H1 (cell line): ENCODE results near the gene SYT17. TPM values are rescaled to one million over a fixed set of nuclear protein-coding genes. Genes with fewer than 3 reads are reported as not detected.

Experiments used
- CTCF ChIA-PET: fragments of 300-600 bp; sonication (Branson Sonifier 250); formaldehyde crosslinking; loops from one replicate; lab custom pipeline; 2021; ENCODE audit not compliant: partially characterized antibody; lab: Charles Lee
- POLR2A ChIA-PET: fragments of 300-600 bp; sonication (Branson Sonifier 250); formaldehyde crosslinking; loops from one replicate; lab custom pipeline; 2021; ENCODE audit warnings: inconsistent platforms; ENCODE audit not compliant: partially characterized antibody; lab: Charles Lee
- DNase-seq, 2 experiments: peaks; one replicate each; pipeline versions ENCODE4 v3.0.0 to v3.0.0-alpha.2; 2010 to 2022; ENCODE audit warnings: low spot score in 2 of 2, low read depth in 1 of 2, mixed read lengths in 1 of 2
- FAIRE-seq: peaks from 2 replicates; lab custom pipeline; 2011; peaks lifted over from hg19 to GRCh38; lab: Jason Lieb, UNC
- H2AFZ ChIP-seq: 2 replicates; pipeline ENCODE4 v1.8.1; 2012; ENCODE audit warnings: low read length, inconsistent platforms
- H2AK5ac ChIP-seq: 2 replicates; pipeline ENCODE4 v1.6.1; 2013; ENCODE audit warnings: low read depth, low read length
- H2BK120ac ChIP-seq: replicated peaks from 2 replicates; pipeline ENCODE3; 2013; ENCODE audit warnings: low read depth, low read length, inconsistent platforms
- H2BK12ac ChIP-seq: 2 replicates; pipeline ENCODE4 v1.6.1; 2013; ENCODE audit warnings: low read depth, low read length
- H2BK15ac ChIP-seq: 2 replicates; pipeline ENCODE4 v1.6.1; 2013; ENCODE audit warnings: low read length
- H2BK20ac ChIP-seq: 2 replicates; pipeline ENCODE4 v1.6.1; 2013; ENCODE audit warnings: low read length
- H2BK5ac ChIP-seq: 2 replicates; pipeline ENCODE4 v1.6.1; 2013; ENCODE audit warnings: low read depth, low read length
- H3K14ac ChIP-seq: 2 replicates; pipeline ENCODE4 v1.6.1; 2013; ENCODE audit warnings: inconsistent platforms; ENCODE audit not compliant: insufficient read length
- H3K18ac ChIP-seq: 2 replicates; pipeline ENCODE4 v1.6.1; 2013; ENCODE audit warnings: low read length; ENCODE audit errors: extremely low read depth
- H3K23ac ChIP-seq: 2 replicates; pipeline ENCODE4 v1.6.1; 2013; ENCODE audit warnings: inconsistent platforms; ENCODE audit not compliant: insufficient read length
- H3K23me2 ChIP-seq: 2 replicates; pipeline ENCODE4 v1.6.1; 2013; ENCODE audit warnings: low read depth, low read length
- H3K27ac ChIP-seq: 2 replicates; pipeline ENCODE4 v1.6.1; 2011; ENCODE audit warnings: low read depth, low read length, inconsistent platforms
- H3K27me3 ChIP-seq, 4 experiments: replicated peaks in 1 of 4; 1 replicate in 1 of 4; 2 replicates in 3 of 4; pipeline versions ENCODE4 v1.6.1 to v1.8.1; 2011 to 2013; ENCODE audit warnings: low read length in 3 of 4, mild to moderate bottlenecking in 3 of 4, inconsistent platforms in 2 of 4, mixed read lengths in 2 of 4, moderate library complexity in 1 of 4; ENCODE audit not compliant: control insufficient read depth in 3 of 4, insufficient read depth in 3 of 4; ENCODE audit errors: extremely low read depth in 1 of 4
- H3K36me3 ChIP-seq, 4 experiments: 2 replicates each; pipeline versions ENCODE4 v1.6.1 to v1.8.1; 2011 to 2013; ENCODE audit warnings: mild to moderate bottlenecking in 4 of 4, low read length in 3 of 4, moderate library complexity in 2 of 4, control low read depth in 1 of 4, inconsistent platforms in 1 of 4; ENCODE audit not compliant: insufficient read depth in 4 of 4, control insufficient read depth in 2 of 4
- H3K4ac ChIP-seq: replicated peaks from 2 replicates; pipeline ENCODE3; 2013; ENCODE audit warnings: low read length, low read depth, mixed read lengths, inconsistent platforms; ENCODE audit not compliant: insufficient read length
- H3K4me1 ChIP-seq, 4 experiments: replicated peaks in 1 of 4; 1 replicate in 1 of 4; 2 replicates in 3 of 4; pipeline versions ENCODE4 v1.6.1 to v1.8.1; 2011 to 2013; ENCODE audit warnings: low read length in 3 of 4, inconsistent platforms in 2 of 4, mixed read lengths in 1 of 4; ENCODE audit not compliant: insufficient read depth in 4 of 4, control insufficient read depth in 3 of 4
- H3K4me2 ChIP-seq, 2 experiments: 2 replicates each; pipeline versions ENCODE4 v1.6.1 to v1.8.1; 2011 to 2013; ENCODE audit warnings: low read depth in 2 of 2, low read length in 2 of 2, control low read depth in 1 of 2, inconsistent platforms in 1 of 2, mild to moderate bottlenecking in 1 of 2; ENCODE audit not compliant: insufficient read depth in 1 of 2
- H3K4me3 ChIP-seq, 4 experiments: fragments of 200-600, 300-600 bp in 1 of 4; sonication (generic), shearing (Covaris generic), sonication (Bioruptor Twin) in 1 of 4; 2 replicates each; pipeline versions ENCODE4 v1.5.1 to v1.8.1; 2011 to 2016; ENCODE audit warnings: low read length in 4 of 4, low read depth in 3 of 4, control low read depth in 2 of 4, inconsistent platforms in 2 of 4, mild to moderate bottlenecking in 2 of 4, mixed read lengths in 1 of 4, moderate library complexity in 1 of 4; ENCODE audit not compliant: insufficient read depth in 2 of 4; ENCODE audit errors: extremely low read depth in 1 of 4
- H3K56ac ChIP-seq: replicated peaks from 2 replicates; pipeline ENCODE3; 2013; ENCODE audit warnings: low read depth, mild to moderate bottlenecking, mixed read lengths, low read length, inconsistent platforms; ENCODE audit not compliant: insufficient read length
- H3K79me1 ChIP-seq: 2 replicates; pipeline ENCODE4 v1.6.1; 2013; ENCODE audit warnings: low read depth, low read length, control low read depth
- H3K79me2 ChIP-seq, 2 experiments: 2 replicates each; pipeline versions ENCODE4 v1.6.1 to v1.8.1; 2012 to 2013; ENCODE audit warnings: low read length in 2 of 2, mild to moderate bottlenecking in 2 of 2, inconsistent platforms in 1 of 2; ENCODE audit not compliant: insufficient read depth in 2 of 2, control insufficient read depth in 1 of 2
- H3K9ac ChIP-seq, 4 experiments: replicated peaks in 1 of 4; 1 replicate in 1 of 4; 2 replicates in 3 of 4; pipeline versions ENCODE4 v1.6.1 to v1.8.1; 2011 to 2013; ENCODE audit warnings: low read depth in 3 of 4, low read length in 3 of 4, control low read depth in 2 of 4, mild to moderate bottlenecking in 2 of 4, moderate library complexity in 2 of 4, inconsistent platforms in 1 of 4; ENCODE audit errors: extremely low read depth in 1 of 4
- H3K9me3 ChIP-seq, 2 experiments: 2 replicates each; pipeline versions ENCODE4 v1.6.1 to v1.8.1; 2012 to 2013; ENCODE audit warnings: mild to moderate bottlenecking in 2 of 2, moderate library complexity in 2 of 2, control low read depth in 1 of 2, inconsistent platforms in 1 of 2, low read depth in 1 of 2, low read length in 1 of 2, mixed read lengths in 1 of 2; ENCODE audit not compliant: insufficient read depth in 2 of 2
- H4K20me1 ChIP-seq, 2 experiments: replicated peaks in 1 of 2; 2 replicates each; pipeline versions ENCODE3 to v1.8.1; 2011 to 2013; ENCODE audit warnings: inconsistent platforms in 2 of 2, low read length in 2 of 2, mild to moderate bottlenecking in 1 of 2; ENCODE audit not compliant: insufficient read depth in 2 of 2, control insufficient read depth in 1 of 2
- H4K5ac ChIP-seq: 2 replicates; pipeline ENCODE4 v1.6.1; 2013; ENCODE audit warnings: low read length, low read depth, mixed read lengths, inconsistent platforms; ENCODE audit not compliant: insufficient read length
- H4K8ac ChIP-seq: 2 replicates; pipeline ENCODE4 v1.8.0; 2013; ENCODE audit warnings: mild to moderate bottlenecking, moderate library complexity, low read length, inconsistent platforms; ENCODE audit not compliant: insufficient read depth; ENCODE audit errors: extremely low read depth
- H4K91ac ChIP-seq: replicated peaks from 2 replicates; pipeline ENCODE3; 2013; ENCODE audit warnings: low read length, mixed read lengths, inconsistent platforms; ENCODE audit not compliant: insufficient read length
- ASH2L ChIP-seq: fragments of 200-600, 300-600 bp; sonication (generic); IDR thresholded peaks from one replicate; pipeline ENCODE4 v1.7.1; 2017; ENCODE audit warnings: low read length
- CBX5 ChIP-seq: fragments of 300-800, 300-1000 bp; sonication (generic); IDR thresholded peaks from 2 replicates; pipeline ENCODE4 v1.7.1; 2016; ENCODE audit warnings: antibody characterized with exemption, low read length, low read depth
- CBX8 ChIP-seq: fragments of 300-800, 300-1000 bp; sonication (generic); IDR thresholded peaks from 2 replicates; pipeline ENCODE4 v1.7.1; 2016; ENCODE audit warnings: low read depth, low read length, borderline replicate concordance
- CEBPB ChIP-seq: IDR thresholded peaks from 2 replicates; pipeline ENCODE4 v1.6.1; 2012; ENCODE audit warnings: low read depth, low read length
- CHD2 ChIP-seq: IDR thresholded peaks from 2 replicates; pipeline ENCODE4 v1.6.1; 2012; ENCODE audit warnings: low read length, improper control_type of control experiment
- EGR1 ChIP-seq: IDR thresholded peaks from 2 replicates; pipeline ENCODE4 v1.6.1; 2011; ENCODE audit warnings: low read depth, low read length, borderline replicate concordance
- EP300 ChIP-seq, 2 experiments: IDR thresholded peaks; 1 replicate in 1 of 2; 2 replicates in 1 of 2; pipeline ENCODE4 v1.6.1; 2011 to 2012; ENCODE audit warnings: low read depth in 2 of 2, low read length in 2 of 2, mild to moderate bottlenecking in 2 of 2, borderline replicate concordance in 1 of 2, inconsistent platforms in 1 of 2, moderate library complexity in 1 of 2
- JUND ChIP-seq: IDR thresholded peaks from 2 replicates; pipeline ENCODE4 v1.6.1; 2011; ENCODE audit warnings: mild to moderate bottlenecking, improper control_type of control experiment, low read length
- POLR2AphosphoS5 ChIP-seq: IDR thresholded peaks from 2 replicates; pipeline ENCODE4 v1.6.1; 2011; ENCODE audit warnings: low read depth, low read length
- POU5F1 ChIP-seq: IDR thresholded peaks from 2 replicates; pipeline ENCODE4 v1.6.1; 2011; ENCODE audit warnings: low read depth, mild to moderate bottlenecking, low read length, moderate library complexity
- SP2 ChIP-seq: IDR thresholded peaks from 2 replicates; pipeline ENCODE4 v1.6.1; 2012; ENCODE audit warnings: mild to moderate bottlenecking, low read length, inconsistent platforms
- TBP ChIP-seq: IDR thresholded peaks from 2 replicates; pipeline ENCODE4 v1.6.1; 2011; ENCODE audit warnings: low read depth, low read length, improper control_type of control experiment
- TEAD4 ChIP-seq: IDR thresholded peaks from 2 replicates; pipeline ENCODE4 v1.6.1; 2012; ENCODE audit warnings: low read depth, low read length, inconsistent platforms, mixed read lengths
- ZNF274 ChIP-seq: IDR thresholded peaks from 2 replicates; pipeline ENCODE4 v1.7.0; 2012; ENCODE audit warnings: low read length, borderline replicate concordance; ENCODE audit errors: extremely low read depth
- WGBS, 2 experiments: shearing (Covaris generic) in 1 of 2; methylation state at CpG; one replicate each; pipeline versions ENCODE4 v1.1.6 to v1.1.7; 2013 to 2015; ENCODE audit warnings: low lambda C conversion rate in 2 of 2, mixed read lengths in 2 of 2, inconsistent platforms in 1 of 2, low coverage in 1 of 2, missing lambda C conversion rate in 1 of 2; ENCODE audit not compliant: insufficient replicate concordance in 2 of 2, insufficient coverage in 1 of 2, insufficient read length in 1 of 2; ENCODE audit errors: extremely low coverage in 1 of 2, missing lambda C conversion rate in 1 of 2; 5-methylcytosine and 5-hydroxymethylcytosine counted together
- polyA plus RNA-seq, 7 experiments: library from polyadenylated mRNA; depleted of rRNA in 3 of 7; stranded (reverse) in 5 of 7; unstranded in 2 of 7; fragments of >200 nt in 5 of 7; fragments of 200-250 nt in 2 of 7; gene quantifications; 1 replicate in 5 of 7; 2 replicates in 1 of 7; 4 replicates in 1 of 7; pipeline versions ENCODE4 v1.2.1 to v1.2.3, GENCODE V29; 2011 to 2013; ENCODE audit warnings: missing spikeins in 2 of 7, mixed read lengths in 2 of 7
- total RNA-seq: library from RNA; stranded (reverse); fragmentation: NEBNext Ultra II Directional; extraction: Animal tissue kit (Norgen Biotek cat#: 25700); gene quantifications from 2 replicates; pipeline ENCODE4 v1.2.1, GENCODE V29; 2021
- TF ChIP-seq, protein P1 (sequence below): IDR thresholded peaks from 2 replicates; pipeline ENCODE4 v1.6.1; 2011; ENCODE audit warnings: low read depth, mild to moderate bottlenecking, low read length; ENCODE audit not compliant: insufficient read depth

SYT17 gene
- total and polyA plus RNA-seq, 2 of the 8 experiments (the other 6 are each of a cell fraction or from before 2014, with no cell fraction given) = 5.8 to 18.1 TPM

DNA sequence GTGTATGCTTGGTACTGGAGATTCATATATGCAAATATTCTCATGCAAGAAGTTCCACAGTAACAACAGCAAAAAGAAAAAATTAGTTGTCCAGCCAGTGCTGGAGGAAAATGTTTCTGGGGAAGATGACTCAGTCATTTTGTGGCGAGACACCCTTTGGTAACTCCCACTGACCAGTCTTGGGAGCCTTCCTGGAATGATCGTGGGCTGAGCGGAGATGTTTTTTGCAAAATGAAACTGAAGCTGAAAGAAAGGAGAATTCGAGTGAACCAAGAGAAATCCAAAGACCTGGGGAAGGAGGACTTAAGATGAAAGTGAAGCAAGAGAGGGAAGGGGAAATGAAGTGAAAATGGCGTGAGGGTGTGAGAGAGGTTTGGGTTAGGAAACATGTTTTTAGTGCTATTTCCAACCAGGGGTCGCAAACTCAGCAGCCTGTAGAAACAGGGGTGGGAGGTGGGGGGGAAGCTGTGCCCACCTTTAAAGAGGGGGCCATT is 49.1 kb upstream of the SYT17 start:
- WGBS, 2 experiments = 93 to 100% methylated on average over 1 to 6 of the region's 6 CpGs
- Histone ChIP-seq H4K20me1 (peaks cover 0 to 3% of the 10 kb centered on the region in 2 experiments), H4K8ac (no peak overlapping the region; the same call in 1 of the 2 replicates), H3K36me3 (peaks cover 0 to 3% (median 0%) of the 10 kb centered on the region in 4 experiments; a peak in 1 of 8 replicates), H2BK12ac (no peak overlapping the region), H3K27ac (no peak overlapping the region), H3K23me2 (peaks cover 5% of the 10 kb centered on the region; the same call in 1 of the 2 replicates), H3K4ac (no peak overlapping the region), H3K4me3 (no peak overlapping the region), H3K79me1 (no peaks in the 10 kb centered on the region), H3K79me2 (no peaks in the 10 kb centered on the region), H3K56ac (no peak overlapping the region), H2AK5ac (no peak overlapping the region), H3K9ac (no peak overlapping the region), H3K23ac (no peak overlapping the region), H3K4me1 (peaks cover 2 to 9% (median 5%) of the 10 kb centered on the region in 4 experiments; a peak in 6 of 7 replicates), H2BK20ac (no peak overlapping the region), H3K4me2 (no peak overlapping the region), H2AFZ (no peak overlapping the region), H3K9me3 (peaks cover 0 to 3% of the 10 kb centered on the region in 2 experiments; a peak in 1 of 4 replicates), H2BK5ac (no peak overlapping the region), H4K91ac (no peak overlapping the region), H2BK120ac (no peak overlapping the region), H4K5ac (no peak overlapping the region), H3K27me3 (peaks cover 13 to 23% (median 22%) of the 10 kb centered on the region in 4 experiments), H3K14ac (no peak overlapping the region), H3K18ac (no peak overlapping the region), H2BK15ac (no peak overlapping the region)
- CTCF ChIA-PET = interaction anchor here (0.5 to 1.8 kb wide), 5 partner anchors 10 to 112 kb away, joined by 3 to 5 read pairs (median 4); no protein-coding TSS in a partner anchor
- DNase-seq = no peak
- FAIRE-seq = no peak
- POLR2A ChIA-PET = no interaction called here
- TF ChIP-seq CHD2 (no peak), POU5F1 (no peak), CBX8 (no peak), TEAD4 (no peak), JUND (no peak), ASH2L (no peak), CBX5 (no peak), SP2 (no peak), ZNF274 (no peak), POLR2AphosphoS5 (no peak), TBP (no peak), CEBPB (no peak), EP300 (IDR thresholded peaks at IDR 0.05; ENCODE audit: borderline replicate concordance in 1 of 2, low read depth in 2 of 2, low read length in 2 of 2) (no peak), EGR1 (no peak)
- TF ChIP-seq, protein P1, sequence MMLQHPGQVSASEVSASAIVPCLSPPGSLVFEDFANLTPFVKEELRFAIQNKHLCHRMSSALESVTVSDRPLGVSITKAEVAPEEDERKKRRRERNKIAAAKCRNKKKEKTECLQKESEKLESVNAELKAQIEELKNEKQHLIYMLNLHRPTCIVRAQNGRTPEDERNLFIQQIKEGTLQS = no peak
